Endothelial cell of umbilical vein (primary cell): ENCODE measurements around the gene SLC66A2. TPM values are rescaled to one million over a fixed set of nuclear protein-coding genes. Genes with fewer than 3 reads are reported as not detected.

Experiments used
- BruUV-seq: library from RNA; stranded (reverse); fragments of 400-500 nt; replicated peaks from 2 replicates; lab custom pipeline; 2021; lab: Mats Ljungman, UMichigan
- CTCF ChIA-PET: fragments of 300-600, 350-600 bp; sonication (Branson Sonifier 250); formaldehyde crosslinking; loops from one replicate; lab custom pipeline; 2021; ENCODE audit warnings: antibody characterized with exemption, inconsistent platforms; lab: Charles Lee
- POLR2A ChIA-PET: fragments of 300-600, 350-600 bp; sonication (Branson Sonifier 250); formaldehyde crosslinking; loops from one replicate; lab custom pipeline; 2021; ENCODE audit warnings: antibody characterized with exemption, inconsistent platforms; lab: Charles Lee
- DNase-seq: peaks from one replicate; pipeline ENCODE4 v3.0.0-alpha.2; 2011; ENCODE audit warnings: low read depth, low spot score
- FAIRE-seq: peaks from 2 replicates; lab custom pipeline; 2011; peaks lifted over from hg19 to GRCh38; lab: Jason Lieb, UNC
- H2AFZ ChIP-seq: 2 replicates; pipeline ENCODE4 v1.6.0; 2012; ENCODE audit warnings: low read depth, low read length, control low read depth, inconsistent platforms
- H3K27ac ChIP-seq: 2 replicates; pipeline ENCODE4 v1.5.1; 2011; ENCODE audit warnings: low read depth, mild to moderate bottlenecking, control low read depth, low read length, moderate library complexity; ENCODE audit not compliant: insufficient read depth
- H3K27me3 ChIP-seq, 2 experiments: 2 replicates each; pipeline versions ENCODE4 v1.6.0 to v1.6.1; 2011; ENCODE audit warnings: low read length in 2 of 2, mixed read lengths in 1 of 2; ENCODE audit not compliant: control insufficient read depth in 2 of 2, insufficient read depth in 2 of 2
- H3K36me3 ChIP-seq, 2 experiments: 2 replicates in 1 of 2; 3 replicates in 1 of 2; pipeline ENCODE4 v1.5.1; 2011; ENCODE audit warnings: low read length in 2 of 2, mild to moderate bottlenecking in 1 of 2, moderate library complexity in 1 of 2; ENCODE audit not compliant: control insufficient read depth in 2 of 2, insufficient read depth in 2 of 2; ENCODE audit errors: extremely low read depth in 1 of 2
- H3K4me1 ChIP-seq: 3 replicates; pipeline ENCODE4 v1.5.1; 2011; ENCODE audit warnings: mild to moderate bottlenecking, low read length; ENCODE audit not compliant: control insufficient read depth, insufficient read depth; ENCODE audit errors: extremely low read depth
- H3K4me2 ChIP-seq: 2 replicates; pipeline ENCODE4 v1.6.1; 2011; ENCODE audit warnings: low read length, control low read depth, mixed read lengths; ENCODE audit not compliant: insufficient read depth
- H3K4me3 ChIP-seq, 3 experiments: fragments of 200-600 bp in 1 of 3; sonication (generic), shearing (Covaris generic) in 1 of 3; replicated peaks in 1 of 3; 2 replicates each; pipeline ENCODE4 v1.5.1; 2011 to 2016; ENCODE audit warnings: control low read depth in 3 of 3, low read length in 3 of 3, mild to moderate bottlenecking in 2 of 3, inconsistent platforms in 1 of 3, low read depth in 1 of 3, moderate library complexity in 1 of 3; ENCODE audit not compliant: insufficient read depth in 1 of 3
- H3K79me2 ChIP-seq: 2 replicates; pipeline ENCODE4 v1.6.0; 2012; ENCODE audit warnings: low read length, inconsistent platforms; ENCODE audit not compliant: control insufficient read depth, insufficient read depth
- H3K9ac ChIP-seq: replicated peaks from 2 replicates; pipeline ENCODE3; 2011; ENCODE audit warnings: low read length, control low read depth; ENCODE audit not compliant: insufficient read depth; ENCODE audit errors: extremely low read depth
- H3K9me1 ChIP-seq: replicated peaks from 3 replicates; pipeline ENCODE4 v1.6.0; 2011; ENCODE audit warnings: mild to moderate bottlenecking, low read length; ENCODE audit not compliant: control insufficient read depth, insufficient read depth; ENCODE audit errors: extremely low read depth
- H3K9me3 ChIP-seq: replicated peaks from 2 replicates; pipeline ENCODE4 v1.5.1; 2012; ENCODE audit warnings: low read length, inconsistent platforms; ENCODE audit not compliant: control insufficient read depth, insufficient read depth
- H4K20me1 ChIP-seq: replicated peaks from 2 replicates; pipeline ENCODE3; 2011; ENCODE audit warnings: mild to moderate bottlenecking, low read length; ENCODE audit not compliant: control insufficient read depth, insufficient read depth; ENCODE audit errors: extremely low read depth
- EZH2 ChIP-seq: IDR thresholded peaks from 2 replicates; pipeline ENCODE4 v1.6.1; 2012; ENCODE audit warnings: borderline replicate concordance, low read depth, mild to moderate bottlenecking, moderate library complexity, low read length, inconsistent platforms; ENCODE audit not compliant: severe bottlenecking
- FOS ChIP-seq: IDR thresholded peaks from 2 replicates; pipeline ENCODE4 v1.6.1; 2011; ENCODE audit warnings: mild to moderate bottlenecking, low read length, moderate library complexity, borderline replicate concordance; ENCODE audit not compliant: insufficient read depth
- GATA2 ChIP-seq: IDR thresholded peaks from 2 replicates; pipeline ENCODE4 v1.7.0; 2011; ENCODE audit warnings: low read depth, mild to moderate bottlenecking, moderate library complexity, mixed read lengths, low read length; ENCODE audit not compliant: insufficient read length, insufficient read depth
- JUN ChIP-seq: IDR thresholded peaks from 2 replicates; pipeline ENCODE4 v1.6.1; 2011; ENCODE audit warnings: borderline replicate concordance, low read depth; ENCODE audit not compliant: insufficient read length, insufficient read depth
- MAX ChIP-seq: IDR thresholded peaks from 2 replicates; pipeline ENCODE4 v1.6.1; 2011; ENCODE audit not compliant: insufficient read depth, insufficient read length
- MYC ChIP-seq: IDR thresholded peaks from one replicate; pipeline ENCODE4 v1.6.1; 2011; ENCODE audit warnings: mild to moderate bottlenecking, low read depth, low read length
- POLR2A ChIP-seq: IDR thresholded peaks from 2 replicates; pipeline ENCODE4 v1.6.1; 2012; ENCODE audit warnings: low read depth, mild to moderate bottlenecking, control low read depth, low read length
- POLR2AphosphoS5 ChIP-seq: IDR thresholded peaks from 2 replicates; pipeline ENCODE4 v1.6.1; 2012; ENCODE audit warnings: low read depth, mild to moderate bottlenecking, control low read depth, low read length, moderate library complexity; ENCODE audit not compliant: insufficient read depth
- dilution Hi-C: fragments of 300-500 bp; cut with MboI; formaldehyde crosslinking; loops from one replicate; pipeline ENCODE4 v1.15.0; 2019; ENCODE audit warnings: low sequenced_read_pairs; ENCODE audit not compliant: extremely low pct_ligation_motif_present
- intact Hi-C: fragments of 100-400 bp; cut with micrococcal nuclease; formaldehyde crosslinking; loops from one replicate; pipeline ENCODE4 v1.10.0; 2022
- polyA plus RNA-seq, 4 experiments: library from polyadenylated mRNA; depleted of rRNA in 3 of 4; stranded (reverse) in 3 of 4; unstranded in 1 of 4; fragments of >200 nt; gene quantifications; 2 replicates each; pipeline versions ENCODE4 v1.2.1 to v1.2.3, GENCODE V29; 2011 to 2012; ENCODE audit warnings: missing spikeins in 1 of 4
- total RNA-seq: library from RNA; stranded (reverse); gene quantifications from 2 replicates; pipeline ENCODE4 v1.2.3, GENCODE V29; 2021
- TF ChIP-seq, protein P1 (sequence below), 2 donors: IDR thresholded peaks; 1 replicate in 1 of 2; 2 replicates in 1 of 2; pipeline ENCODE4 v1.5.1; 2011; ENCODE audit warnings: low read length in 2 of 2, mild to moderate bottlenecking in 2 of 2, moderate library complexity in 2 of 2, control low read depth in 1 of 2, inconsistent platforms in 1 of 2, low read depth in 1 of 2; ENCODE audit not compliant: insufficient read depth in 1 of 2; ENCODE audit errors: extremely low read depth in 1 of 2

The SLC66A2 gene
- total and polyA plus RNA-seq, 2 donors (not counting 3 experiments of a cell fraction or from before 2014, with no cell fraction given), result 32.5 to 37.1 TPM

GRCh38 chr18:79927607-79928562 is 23.6 kb downstream of the SLC66A2 start:
- intact Hi-C loops, result no loop called here
- DNase-seq, result no peak
- H3K4me3 ChIP-seq, result no peak overlapping the region
- POLR2A ChIA-PET, result no interaction called here
- no TSS peak for BruUV-seq
- H3K9me1 ChIP-seq, result no peaks in the 10 kb centered on the region
- no peak overlapping the region for H2AFZ ChIP-seq
- H3K27me3 ChIP-seq, result no peaks in the 10 kb centered on the region
- no peak overlapping the region for H3K9ac ChIP-seq
- H4K20me1 ChIP-seq, result no peaks in the 10 kb centered on the region
- peaks cover 17% of the 10 kb centered on the region for H3K79me2 ChIP-seq
- dilution Hi-C loops, result no loop called here
- TF ChIP-seq MAX (no peak), JUN (no peak), MYC (no peak), EZH2 (no peak), POLR2AphosphoS5 (no peak), POLR2A (no peak), GATA2 (no peak), FOS (no peak)
- TF ChIP-seq, protein P1, sequence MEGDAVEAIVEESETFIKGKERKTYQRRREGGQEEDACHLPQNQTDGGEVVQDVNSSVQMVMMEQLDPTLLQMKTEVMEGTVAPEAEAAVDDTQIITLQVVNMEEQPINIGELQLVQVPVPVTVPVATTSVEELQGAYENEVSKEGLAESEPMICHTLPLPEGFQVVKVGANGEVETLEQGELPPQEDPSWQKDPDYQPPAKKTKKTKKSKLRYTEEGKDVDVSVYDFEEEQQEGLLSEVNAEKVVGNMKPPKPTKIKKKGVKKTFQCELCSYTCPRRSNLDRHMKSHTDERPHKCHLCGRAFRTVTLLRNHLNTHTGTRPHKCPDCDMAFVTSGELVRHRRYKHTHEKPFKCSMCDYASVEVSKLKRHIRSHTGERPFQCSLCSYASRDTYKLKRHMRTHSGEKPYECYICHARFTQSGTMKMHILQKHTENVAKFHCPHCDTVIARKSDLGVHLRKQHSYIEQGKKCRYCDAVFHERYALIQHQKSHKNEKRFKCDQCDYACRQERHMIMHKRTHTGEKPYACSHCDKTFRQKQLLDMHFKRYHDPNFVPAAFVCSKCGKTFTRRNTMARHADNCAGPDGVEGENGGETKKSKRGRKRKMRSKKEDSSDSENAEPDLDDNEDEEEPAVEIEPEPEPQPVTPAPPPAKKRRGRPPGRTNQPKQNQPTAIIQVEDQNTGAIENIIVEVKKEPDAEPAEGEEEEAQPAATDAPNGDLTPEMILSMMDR (IDR thresholded peaks at IDR 0.05; ENCODE audit: extremely low read depth in 1 of 2, insufficient read depth in 1 of 2, low read depth in 1 of 2, low read length in 2 of 2), result no peak
- CTCF ChIA-PET, result interaction anchor here (1.3 kb wide), 1 partner anchor 11 kb away, joined by 4 read pairs; no protein-coding TSS in a partner anchor
- H3K4me2 ChIP-seq, result no peak overlapping the region
- peaks cover 0 to 13% of the 10 kb centered on the region in 2 experiments for H3K36me3 ChIP-seq
- no peaks in the 10 kb centered on the region for H3K4me1 ChIP-seq
- peaks cover 1% of the 10 kb centered on the region for H3K9me3 ChIP-seq
- no peak overlapping the region for H3K27ac ChIP-seq
- FAIRE-seq, result no peak
